HG03064 (cell line): ENCODE data around the gene AFF2.

Experiments used
- ATAC-seq: cut with Tn5 transposase; IDR thresholded peaks from one replicate; pipeline ENCODE4 v1.9.1; 2021; ENCODE audit warnings: low read depth; ENCODE audit not compliant: unreplicated experiment

AFF2 gene

DNA sequence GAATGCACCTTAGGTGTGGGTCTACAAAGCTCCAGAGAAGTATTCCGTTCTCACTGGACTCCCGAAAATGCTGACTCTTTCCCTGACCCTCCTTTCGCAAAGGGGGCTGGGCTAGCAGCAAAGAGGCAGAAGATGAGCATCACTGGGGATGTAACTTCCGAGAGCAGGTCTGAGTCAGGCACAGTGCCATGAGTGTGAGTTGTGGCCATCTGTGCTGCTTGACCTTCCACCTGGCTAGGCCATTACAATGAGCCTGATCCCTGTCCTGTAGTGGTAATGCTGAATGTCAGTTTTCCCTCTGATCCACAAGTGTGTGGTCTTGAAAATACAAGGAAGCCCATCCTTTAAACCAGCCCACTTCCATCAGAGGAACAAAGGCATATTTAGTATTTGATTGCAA lies 479.4 kb downstream of the AFF2 start:
- ATAC-seq, result no peak

DNA sequence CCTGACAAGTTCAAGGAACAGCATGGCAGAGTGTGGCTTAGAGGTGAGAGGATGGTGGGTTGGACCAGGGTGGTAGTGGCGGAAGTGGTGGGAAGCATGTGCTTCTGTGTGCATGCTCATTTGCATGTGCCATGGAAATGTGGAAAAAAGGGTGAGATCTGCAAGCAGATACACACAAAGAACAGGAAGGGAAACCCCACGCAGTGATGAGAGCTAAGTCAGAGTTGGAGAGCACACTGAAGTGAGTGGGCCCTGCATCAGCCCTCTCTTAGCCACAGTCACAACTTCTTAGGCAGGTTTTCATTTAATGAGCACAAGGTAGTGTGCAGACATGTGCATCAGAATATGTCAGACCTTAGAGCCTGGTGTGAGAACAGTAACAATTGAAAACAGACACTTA lies 483.8 kb downstream of the AFF2 start:
- ATAC-seq, result no peak

DNA sequence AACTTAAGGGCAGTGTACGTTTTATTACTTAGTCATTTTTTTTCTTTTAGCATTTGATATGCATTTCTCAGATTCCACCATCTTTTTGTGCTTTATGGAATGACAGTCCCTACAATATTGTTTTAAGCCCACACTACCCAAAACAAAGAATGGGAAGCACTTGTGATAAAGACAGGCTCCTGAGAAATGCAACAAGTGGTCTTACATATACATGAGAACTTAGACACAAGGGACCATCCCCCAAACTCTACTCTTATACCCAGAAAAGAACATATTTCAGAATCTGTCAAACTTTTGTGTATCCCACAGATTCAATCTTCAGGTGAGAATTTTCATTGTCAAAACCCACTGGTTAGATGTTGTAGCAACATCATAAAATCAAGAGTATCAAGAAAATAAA lies 491.1 kb downstream of the AFF2 start:
- ATAC-seq, result no peak

DNA sequence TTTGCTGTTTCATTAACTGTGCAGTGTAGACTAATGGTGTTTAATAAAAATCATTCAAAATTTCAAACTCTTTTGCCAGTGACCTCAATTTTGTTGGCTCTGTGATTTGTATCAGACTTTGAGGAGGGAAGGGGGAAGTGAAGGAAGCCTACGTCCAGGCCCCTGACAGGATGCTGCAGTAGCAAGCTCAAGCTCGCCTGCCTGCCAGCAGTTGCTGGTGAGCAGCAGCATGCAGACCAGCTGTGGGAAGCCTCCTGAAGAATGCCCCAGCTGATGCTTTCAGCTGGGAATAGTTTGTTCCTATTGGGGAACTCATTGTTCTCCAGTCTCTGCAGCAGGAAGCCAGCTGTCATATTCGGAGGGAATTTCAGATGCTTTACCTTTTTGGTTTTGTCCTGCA lies 495.2 kb downstream of the AFF2 start:
- no peak for ATAC-seq

DNA sequence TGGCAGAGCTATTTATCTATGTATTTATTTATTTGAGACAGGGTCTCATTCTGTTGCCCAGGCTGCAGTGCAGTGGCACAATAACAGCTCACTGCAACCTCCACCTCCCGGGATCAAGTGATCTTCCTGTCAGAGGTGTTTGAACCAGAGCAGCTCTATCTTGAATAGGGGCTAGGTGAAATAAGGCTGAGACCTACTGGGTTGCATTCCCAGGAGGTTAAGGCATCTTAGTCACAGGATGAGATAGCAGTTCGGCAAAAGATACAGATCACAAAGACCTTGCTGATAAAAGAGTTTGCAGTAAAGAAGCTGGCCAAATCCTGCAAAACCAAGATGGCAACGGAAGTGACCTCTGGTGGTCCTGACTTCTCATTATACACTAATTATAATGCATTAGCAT lies 501.9 kb downstream of the AFF2 start:
- ATAC-seq, result no peak

DNA sequence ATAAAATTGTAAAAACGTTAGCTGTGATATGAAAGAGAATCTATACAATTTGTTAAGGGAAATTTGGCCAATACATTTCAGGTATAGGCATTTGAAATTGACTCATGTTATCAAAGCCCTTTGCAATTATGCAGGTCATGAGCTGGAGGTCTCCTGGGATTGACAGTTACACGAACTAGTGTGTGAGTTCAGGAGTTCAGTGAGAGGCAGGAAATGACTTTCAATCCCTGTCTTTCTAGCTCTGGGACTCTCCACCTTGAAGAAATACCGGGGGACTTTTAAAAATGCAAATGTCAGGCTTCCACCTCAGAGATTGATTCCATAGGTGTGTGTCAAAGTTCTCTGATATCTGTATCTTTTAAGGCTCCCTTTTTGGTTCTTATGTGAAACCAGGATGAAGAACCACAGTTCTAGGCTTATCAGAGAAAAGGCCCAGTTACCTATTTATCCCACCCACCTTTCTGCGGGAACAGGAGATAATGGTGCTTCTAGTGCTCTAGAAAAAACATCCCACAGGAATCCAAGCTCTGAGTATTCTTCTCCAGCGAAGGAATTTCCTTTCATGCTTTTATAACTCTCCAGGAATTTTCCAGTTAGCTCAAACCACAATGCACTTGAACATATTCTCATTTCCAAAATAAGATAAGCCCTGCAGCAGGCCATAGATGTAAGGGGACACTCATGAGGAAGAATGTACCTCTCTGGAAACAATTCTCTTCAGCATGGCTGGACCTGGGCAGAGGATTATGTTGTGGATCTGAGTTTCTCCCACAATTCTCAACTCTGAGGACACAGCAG lies 503.6 kb downstream of the AFF2 start:
- ATAC-seq, result no peak

DNA sequence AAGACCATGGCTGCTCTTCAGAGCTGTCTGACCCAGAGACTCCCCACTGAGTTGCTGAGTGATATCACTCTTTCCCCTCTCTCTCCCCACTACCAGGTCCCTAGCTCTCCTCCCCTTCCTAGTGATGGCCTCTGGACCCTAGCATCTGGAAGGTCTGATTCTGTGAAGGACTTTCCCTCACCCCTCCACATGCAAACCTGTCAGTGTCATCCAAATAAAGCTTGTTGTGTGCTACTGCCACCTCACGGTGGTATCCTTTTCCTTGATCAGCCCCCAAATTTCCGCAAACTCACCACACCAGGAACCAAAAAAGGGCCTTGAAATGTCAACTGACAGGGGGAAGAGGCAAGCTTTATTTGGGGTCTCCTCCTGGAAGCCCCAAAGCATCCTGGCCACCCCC lies 504.5 kb downstream of the AFF2 start:
- ATAC-seq, result no peak

DNA sequence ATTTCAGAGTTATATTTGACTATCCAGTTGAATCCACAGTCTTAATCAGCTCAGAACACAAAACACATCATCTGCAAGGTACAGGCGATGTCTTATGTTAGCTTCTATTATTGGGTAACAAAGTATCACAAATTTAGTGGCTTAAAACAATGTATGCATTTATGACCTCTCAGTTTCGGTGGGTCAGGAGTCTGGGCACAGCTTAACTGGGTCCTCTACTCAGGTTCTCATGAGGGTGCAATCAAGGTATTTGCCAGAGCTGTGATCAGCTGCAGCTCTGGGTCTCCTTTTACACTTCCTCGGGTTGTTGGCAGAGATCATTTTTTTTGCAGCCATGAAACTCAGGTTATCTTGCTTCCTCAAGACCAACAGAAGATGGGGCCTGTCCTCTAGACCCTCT lies 505.8 kb downstream of the AFF2 start:
- ATAC-seq, result no peak

DNA sequence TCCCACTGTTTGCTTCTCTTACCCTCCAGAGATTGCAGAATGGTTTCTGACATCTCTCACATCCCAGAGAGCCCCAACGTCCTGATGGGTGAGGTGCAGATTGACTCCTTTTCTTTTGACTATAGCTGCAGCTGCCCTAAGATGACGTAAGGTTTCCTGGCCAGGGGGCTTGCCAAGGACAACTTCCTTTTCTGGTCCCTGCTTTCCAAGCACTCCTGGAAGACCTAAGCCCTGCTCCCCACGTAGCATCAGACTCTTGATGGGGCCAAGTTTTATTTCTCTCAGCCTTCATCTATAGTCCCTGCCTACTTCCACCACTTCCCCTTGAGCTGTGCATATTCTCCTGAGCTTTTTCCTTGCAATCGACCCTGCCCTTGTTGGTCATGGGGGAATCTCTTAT lies 507.0 kb downstream of the AFF2 start:
- no peak for ATAC-seq

DNA sequence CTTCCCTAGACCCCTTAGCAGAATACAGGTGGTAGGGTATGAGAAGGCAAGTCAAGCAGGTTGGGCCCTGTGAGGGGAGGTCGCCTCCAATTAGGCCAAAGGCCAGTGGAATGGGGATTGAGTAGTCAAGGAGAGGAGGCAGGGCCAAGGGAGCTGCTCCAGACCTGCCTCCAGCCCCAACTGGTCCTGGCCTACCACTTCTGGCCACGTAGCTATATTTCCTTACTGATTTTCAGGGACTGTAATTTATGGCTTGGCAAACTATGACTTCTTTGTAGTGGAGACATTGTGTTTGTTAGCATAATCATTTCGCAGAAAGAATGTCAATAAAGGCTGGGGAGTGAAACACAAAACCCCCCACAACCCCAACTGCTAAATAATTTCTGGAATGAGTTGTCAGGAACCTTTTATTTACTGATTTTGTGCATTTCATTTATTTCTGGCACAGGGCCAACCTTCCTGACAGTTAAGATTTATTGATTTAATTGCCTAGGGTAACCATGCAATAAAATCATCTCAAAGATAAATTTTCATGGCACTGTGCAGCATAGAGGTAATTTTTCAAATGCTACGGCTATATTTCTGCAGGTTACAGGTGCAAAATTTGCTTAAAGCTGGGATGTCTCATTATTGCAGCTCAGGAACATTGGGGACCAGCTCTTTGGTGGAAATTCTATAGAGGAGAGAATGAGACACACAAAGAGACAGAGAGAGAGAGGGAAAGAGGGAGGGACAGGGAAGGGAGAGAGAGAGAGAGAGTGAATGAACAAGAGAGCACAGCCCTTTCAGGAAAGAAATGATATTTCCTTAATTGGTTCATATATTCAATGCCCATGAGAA lies 509.8 kb downstream of the AFF2 start:
- ATAC-seq, result no peak

DNA sequence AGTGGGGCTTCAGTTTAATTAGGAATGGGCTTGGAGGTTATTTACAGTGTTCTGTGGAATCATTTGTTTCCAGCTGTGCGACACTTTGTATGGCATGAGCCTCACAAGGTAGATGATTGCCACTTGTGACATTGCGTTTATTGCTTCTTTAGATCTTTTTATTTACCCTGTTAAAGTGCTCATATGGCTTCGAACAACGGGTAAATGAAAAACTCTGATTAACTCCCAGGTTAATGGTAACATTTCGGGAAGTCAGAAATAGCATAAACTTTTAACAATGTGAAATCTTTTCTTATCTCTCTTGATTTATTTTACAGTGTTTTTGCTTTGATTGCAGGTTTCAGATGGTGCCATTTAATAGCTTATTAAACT lies 510.4 kb downstream of the AFF2 start:
- ATAC-seq, result no peak

DNA sequence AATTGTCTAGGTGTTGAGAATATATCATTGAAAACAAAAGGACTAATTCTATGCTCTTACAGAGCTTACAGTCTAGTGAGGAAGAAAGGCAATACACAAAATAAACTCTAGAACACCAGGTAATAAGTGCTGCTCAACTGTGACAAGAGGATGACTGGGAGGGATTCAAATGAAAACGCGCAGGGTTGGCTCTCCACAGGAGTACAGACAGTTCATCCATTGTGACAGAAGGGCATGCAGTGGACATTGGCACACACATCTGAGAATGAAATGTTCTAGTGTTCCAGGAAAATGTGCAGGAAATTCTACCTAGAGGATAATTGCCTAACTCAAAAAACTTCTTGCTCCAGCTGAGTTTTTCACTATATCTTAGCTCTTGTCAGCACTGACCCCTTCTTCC lies 512.7 kb downstream of the AFF2 start:
- no peak for ATAC-seq

DNA sequence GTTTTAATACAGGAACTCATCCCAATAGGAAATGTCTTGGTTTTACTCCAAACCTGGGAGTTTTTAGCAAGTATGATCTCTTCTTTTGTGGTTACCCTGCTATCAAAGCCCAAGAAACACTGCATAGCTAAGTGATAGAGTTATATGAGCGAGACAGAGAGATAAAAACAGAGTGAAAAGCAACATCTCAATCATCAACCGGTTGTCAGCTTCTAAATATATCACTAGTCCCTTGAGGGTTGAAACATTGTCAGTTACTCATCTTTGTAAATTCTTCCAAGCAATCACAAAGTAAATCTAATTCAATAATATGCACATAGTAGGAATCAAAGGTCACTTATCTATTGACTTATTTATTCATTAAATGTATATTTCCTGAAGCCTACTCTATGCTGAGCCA lies 520.7 kb downstream of the AFF2 start:
- no peak for ATAC-seq

DNA sequence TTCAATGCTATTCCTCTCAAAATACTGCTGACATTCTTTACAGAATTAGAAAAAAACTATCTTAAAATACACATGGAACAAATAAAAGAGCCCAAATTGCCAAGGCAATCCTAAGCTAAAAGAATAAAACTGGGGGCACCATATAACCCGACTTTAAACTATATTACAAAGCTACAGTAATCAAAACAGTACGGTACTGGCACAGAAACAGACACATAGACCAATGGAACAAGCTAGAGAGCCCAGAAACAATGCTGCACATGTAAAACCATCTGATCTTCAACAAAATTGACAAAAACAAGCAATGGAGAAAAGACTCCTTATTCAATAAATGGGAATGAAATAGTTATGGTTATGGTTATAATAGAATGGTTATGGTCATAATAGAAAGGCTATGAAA lies 522.1 kb downstream of the AFF2 start:
- no peak for ATAC-seq

DNA sequence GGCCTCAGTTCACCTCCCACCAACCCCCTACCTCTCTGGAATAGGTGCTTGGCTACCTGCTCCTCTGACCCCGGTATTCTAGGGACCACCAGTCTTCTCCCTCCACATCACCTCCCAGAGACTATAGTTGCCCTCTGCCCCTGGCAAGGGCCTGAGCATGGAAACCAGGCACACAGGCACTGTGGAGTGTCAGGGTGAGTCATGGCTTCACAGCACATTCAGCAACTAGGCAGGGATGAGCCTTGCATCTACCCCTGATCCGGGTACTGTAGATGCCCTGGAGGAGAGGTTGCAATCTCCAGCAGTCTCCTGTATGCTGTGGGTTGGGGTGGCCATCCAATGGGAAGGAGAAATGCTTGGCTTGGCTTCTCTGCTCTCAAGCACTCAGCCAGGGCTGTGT lies 532.0 kb downstream of the AFF2 start:
- ATAC-seq, result no peak

DNA sequence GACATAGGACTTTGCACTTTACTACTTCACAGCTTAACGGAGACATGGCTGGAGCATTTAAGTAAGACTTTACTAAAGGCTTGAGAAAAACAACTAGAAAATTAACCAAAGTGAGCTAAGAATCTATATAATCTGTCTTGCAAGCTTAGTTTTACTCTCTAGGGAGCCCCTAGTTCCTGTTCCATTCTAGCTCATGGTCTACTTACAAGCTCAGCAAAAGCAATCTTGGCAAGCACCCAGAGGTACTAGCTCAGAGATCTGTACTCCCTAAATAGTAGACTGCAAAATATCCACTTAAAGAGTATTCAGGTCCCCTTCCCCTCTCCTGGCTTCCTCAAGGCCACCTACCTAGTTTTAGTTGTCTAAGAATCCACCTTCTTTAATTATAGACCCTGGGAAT lies 535.7 kb downstream of the AFF2 start:
- no peak for ATAC-seq

DNA sequence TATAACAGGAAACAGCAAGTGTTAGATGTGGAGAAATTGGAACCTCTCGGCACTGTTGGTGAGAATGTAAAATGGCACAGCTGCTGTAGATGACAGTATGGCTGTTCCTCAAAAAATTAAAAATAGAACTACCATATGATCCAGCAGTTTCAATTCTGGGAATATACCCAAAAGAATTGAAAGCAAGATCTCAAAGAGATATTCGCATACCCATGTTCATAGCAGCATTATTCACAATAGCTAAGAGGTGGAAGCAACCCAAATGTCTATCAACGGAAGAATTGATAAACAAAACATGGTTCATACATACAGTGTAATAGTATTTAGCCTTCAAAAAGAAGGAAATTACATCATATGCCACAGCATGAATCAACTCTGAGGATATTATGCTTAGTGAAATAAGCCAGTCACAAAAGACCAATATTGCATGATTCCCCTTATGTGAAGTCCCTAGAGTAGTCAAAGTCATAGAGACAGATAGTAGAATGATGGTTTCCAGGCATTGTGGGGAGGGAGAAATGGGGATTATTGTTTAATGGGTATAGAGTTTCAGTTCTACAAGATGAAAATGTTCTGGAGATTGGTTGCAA lies 537.0 kb downstream of the AFF2 start:
- ATAC-seq, result no peak

DNA sequence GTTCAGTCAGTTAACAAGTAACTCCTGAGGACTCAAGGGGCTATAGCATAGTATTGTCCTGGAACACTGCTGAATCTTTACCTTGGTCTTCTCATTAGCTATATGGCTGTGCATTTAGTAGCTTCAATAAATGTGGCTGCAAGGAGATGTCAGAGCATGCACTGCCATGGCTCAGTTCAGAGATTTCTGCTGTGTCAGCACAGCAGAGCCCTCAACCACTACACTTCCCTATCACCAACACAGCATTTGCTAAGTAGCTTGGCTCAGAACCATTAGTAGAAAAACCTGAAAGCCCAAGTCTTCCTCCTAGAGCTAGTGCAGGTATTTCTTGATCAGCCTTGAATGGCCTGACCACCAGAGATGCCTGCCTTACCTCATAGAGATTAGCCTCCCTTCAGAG lies 538.6 kb downstream of the AFF2 start:
- ATAC-seq, result no peak

DNA sequence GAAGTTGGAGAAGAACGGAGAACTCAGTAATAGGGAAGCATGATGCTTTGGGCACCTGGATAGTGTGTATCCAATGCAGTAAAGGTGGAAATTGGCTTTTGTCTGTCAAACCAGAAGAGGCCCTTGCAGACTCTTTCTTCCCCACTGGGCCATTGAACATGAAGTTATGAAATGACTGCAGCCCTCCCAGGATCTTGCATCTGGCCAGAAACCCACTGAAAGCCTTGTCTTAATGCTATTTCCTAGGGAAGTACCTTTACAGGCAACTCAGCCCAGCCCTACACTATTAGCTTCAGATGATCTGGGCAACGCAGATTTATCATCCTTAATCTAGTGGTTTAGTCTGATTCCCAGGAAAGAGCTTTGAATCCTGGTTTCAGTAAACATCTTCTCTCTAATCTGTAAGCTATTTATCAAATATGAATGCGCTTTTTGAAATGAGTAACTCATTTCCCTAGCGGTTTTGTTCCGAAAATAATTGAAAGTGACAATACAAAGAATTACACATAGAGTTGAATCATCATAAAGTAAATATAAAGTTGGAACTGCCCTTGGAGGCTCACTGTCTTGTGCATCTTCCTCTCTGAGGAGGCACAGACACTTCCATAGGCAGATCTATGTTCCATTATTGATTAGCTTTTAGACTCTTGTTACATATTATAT lies 540.6 kb downstream of the AFF2 start:
- ATAC-seq, result no peak

DNA sequence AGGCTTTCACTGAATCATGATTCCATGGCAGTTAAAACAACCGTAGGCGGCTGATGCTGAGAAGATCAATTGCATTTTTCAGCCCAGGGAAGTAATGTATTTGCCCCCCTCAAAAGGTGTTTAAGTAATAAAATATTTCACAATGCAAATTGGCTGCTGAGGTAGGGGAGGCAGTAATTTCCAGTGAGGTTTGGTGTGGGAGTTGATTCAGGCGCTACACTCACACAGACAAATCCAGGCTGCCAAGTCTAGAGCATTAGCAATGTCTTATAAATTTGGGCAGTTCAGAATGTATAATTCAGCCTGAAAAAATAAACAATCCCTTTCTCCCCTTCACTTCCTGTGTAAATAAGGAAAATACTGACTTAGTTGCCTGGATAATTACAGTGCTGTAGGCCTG lies 543.0 kb downstream of the AFF2 start:
- ATAC-seq, result no peak

DNA sequence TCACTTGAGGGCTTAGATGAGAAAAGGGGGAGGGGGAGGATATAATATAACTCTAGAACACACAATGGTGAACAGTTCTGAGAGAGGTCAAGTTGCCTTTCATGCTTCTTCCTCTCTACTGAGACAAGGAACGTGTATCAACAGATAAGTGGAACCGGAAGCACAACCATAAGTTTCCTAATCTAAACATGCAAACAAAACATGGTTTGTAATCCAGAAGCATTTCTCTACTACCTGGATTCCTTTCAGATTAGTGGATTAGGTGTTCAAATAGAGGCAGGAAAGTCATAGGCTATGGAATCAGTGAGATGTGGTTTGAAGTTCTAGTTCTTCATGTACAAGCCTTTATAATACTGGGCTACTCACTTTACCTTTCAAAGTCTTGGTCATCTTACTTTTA lies 544.1 kb downstream of the AFF2 start:
- ATAC-seq, result no peak
